ENCODE results near the gene PSMA5.

DNA sequence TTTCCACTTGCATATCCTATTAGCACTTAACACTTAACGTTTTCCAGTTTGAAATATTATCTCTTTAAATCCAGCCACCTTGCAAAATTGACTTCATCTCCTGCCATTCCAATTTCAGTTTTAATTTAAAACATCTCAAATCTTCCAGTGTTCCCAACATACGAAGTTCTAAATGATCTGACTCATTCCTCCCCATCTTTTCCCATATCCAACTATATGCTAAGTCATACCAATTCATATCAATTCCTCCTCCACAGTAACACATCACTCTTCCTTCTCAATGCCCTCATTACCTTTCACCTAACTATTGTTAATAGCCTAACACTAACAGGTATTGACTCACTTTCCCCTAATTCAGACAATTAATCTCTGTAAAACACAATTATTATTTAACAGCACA is 2.8 kb downstream of the PSMA5 start:
- TF ChIP-seq, protein P1, sequence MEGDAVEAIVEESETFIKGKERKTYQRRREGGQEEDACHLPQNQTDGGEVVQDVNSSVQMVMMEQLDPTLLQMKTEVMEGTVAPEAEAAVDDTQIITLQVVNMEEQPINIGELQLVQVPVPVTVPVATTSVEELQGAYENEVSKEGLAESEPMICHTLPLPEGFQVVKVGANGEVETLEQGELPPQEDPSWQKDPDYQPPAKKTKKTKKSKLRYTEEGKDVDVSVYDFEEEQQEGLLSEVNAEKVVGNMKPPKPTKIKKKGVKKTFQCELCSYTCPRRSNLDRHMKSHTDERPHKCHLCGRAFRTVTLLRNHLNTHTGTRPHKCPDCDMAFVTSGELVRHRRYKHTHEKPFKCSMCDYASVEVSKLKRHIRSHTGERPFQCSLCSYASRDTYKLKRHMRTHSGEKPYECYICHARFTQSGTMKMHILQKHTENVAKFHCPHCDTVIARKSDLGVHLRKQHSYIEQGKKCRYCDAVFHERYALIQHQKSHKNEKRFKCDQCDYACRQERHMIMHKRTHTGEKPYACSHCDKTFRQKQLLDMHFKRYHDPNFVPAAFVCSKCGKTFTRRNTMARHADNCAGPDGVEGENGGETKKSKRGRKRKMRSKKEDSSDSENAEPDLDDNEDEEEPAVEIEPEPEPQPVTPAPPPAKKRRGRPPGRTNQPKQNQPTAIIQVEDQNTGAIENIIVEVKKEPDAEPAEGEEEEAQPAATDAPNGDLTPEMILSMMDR (IDR thresholded peaks at IDR 0.05; ENCODE audit: insufficient read depth, low read depth, low read length) = no peak
- no peak for TF ChIP-seq EZH2 (IDR thresholded peaks at IDR 0.05; ENCODE audit: insufficient read depth, low read length)
